ENCODE measurements around the gene VSX1.

Gene VSX1

GRCh38 chr20:25039697-25040437, 42.1 kb downstream of the VSX1 start:
- DNase-seq, result no peak
- peaks cover 37% of the 10 kb centered on the region for H3K4me1 ChIP-seq (ENCODE audit: control insufficient read depth, insufficient read depth, low read length, poor library complexity, severe bottlenecking)
- H3K9me3 ChIP-seq (ENCODE audit: control insufficient read depth, low read length), result no peaks in the 10 kb centered on the region
- H3K27me3 ChIP-seq (replicated peaks; ENCODE audit: control insufficient read depth, insufficient read depth, low read length, poor library complexity, severe bottlenecking), result no peaks in the 10 kb centered on the region
- no peak overlapping the region for H3K4me3 ChIP-seq (ENCODE audit: insufficient read depth, low read depth, low read length, poor library complexity, severe bottlenecking)
- no peak overlapping the region for H3K27ac ChIP-seq (ENCODE audit: insufficient read depth, low read length, poor library complexity, severe bottlenecking)
- H3K36me3 ChIP-seq (ENCODE audit: control insufficient read depth, insufficient read depth, low read length), result no peaks in the 10 kb centered on the region

GRCh38 chr20:25038591-25039015, 43.3 kb downstream of the VSX1 start:
- Histone ChIP-seq H3K27ac (ENCODE audit: insufficient read depth, low read length, poor library complexity, severe bottlenecking) (no peak overlapping the region), H3K27me3 (replicated peaks; ENCODE audit: control insufficient read depth, insufficient read depth, low read length, poor library complexity, severe bottlenecking) (no peaks in the 10 kb centered on the region), H3K36me3 (ENCODE audit: control insufficient read depth, insufficient read depth, low read length) (no peaks in the 10 kb centered on the region), H3K4me3 (ENCODE audit: insufficient read depth, low read depth, low read length, poor library complexity, severe bottlenecking) (no peak overlapping the region), H3K4me1 (ENCODE audit: control insufficient read depth, insufficient read depth, low read length, poor library complexity, severe bottlenecking) (peaks cover 37% of the 10 kb centered on the region), H3K9me3 (ENCODE audit: control insufficient read depth, low read length) (no peaks in the 10 kb centered on the region)
- DNase-seq, result no peak

- H3K9me3 ChIP-seq (ENCODE audit: control insufficient read depth, low read length), result no peaks in the 10 kb centered on the region
- no peak overlapping the region for H3K27ac ChIP-seq (ENCODE audit: insufficient read depth, low read length, poor library complexity, severe bottlenecking)
- DNase-seq, result no peak
- no peaks in the 10 kb centered on the region for H3K27me3 ChIP-seq (replicated peaks; ENCODE audit: control insufficient read depth, insufficient read depth, low read length, poor library complexity, severe bottlenecking)
- no peaks in the 10 kb centered on the region for H3K36me3 ChIP-seq (ENCODE audit: control insufficient read depth, insufficient read depth, low read length)
- peaks cover 33% of the 10 kb centered on the region for H3K4me1 ChIP-seq (ENCODE audit: control insufficient read depth, insufficient read depth, low read length, poor library complexity, severe bottlenecking)
- H3K4me3 ChIP-seq (ENCODE audit: insufficient read depth, low read depth, low read length, poor library complexity, severe bottlenecking), result no peak overlapping the region
Measured at GRCh38 chr20:25038103-25038410, 43.9 kb downstream of the VSX1 start.

GRCh38 chr20:25037288-25038102, 44.4 kb downstream of the VSX1 start:
- Histone ChIP-seq H3K9me3 (ENCODE audit: control insufficient read depth, low read length) (no peaks in the 10 kb centered on the region), H3K27ac (ENCODE audit: insufficient read depth, low read length, poor library complexity, severe bottlenecking) (no peak overlapping the region), H3K36me3 (ENCODE audit: control insufficient read depth, insufficient read depth, low read length) (no peaks in the 10 kb centered on the region), H3K27me3 (replicated peaks; ENCODE audit: control insufficient read depth, insufficient read depth, low read length, poor library complexity, severe bottlenecking) (no peaks in the 10 kb centered on the region), H3K4me1 (ENCODE audit: control insufficient read depth, insufficient read depth, low read length, poor library complexity, severe bottlenecking) (peaks cover 28% of the 10 kb centered on the region), H3K4me3 (ENCODE audit: insufficient read depth, low read depth, low read length, poor library complexity, severe bottlenecking) (no peak overlapping the region)
- DNase-seq, result no peak

GRCh38 chr20:25036331-25036936, 45.5 kb downstream of the VSX1 start:
- H3K27ac ChIP-seq (ENCODE audit: insufficient read depth, low read length, poor library complexity, severe bottlenecking), result no peak overlapping the region
- no peaks in the 10 kb centered on the region for H3K9me3 ChIP-seq (ENCODE audit: control insufficient read depth, low read length)
- peaks cover 17% of the 10 kb centered on the region for H3K4me1 ChIP-seq (ENCODE audit: control insufficient read depth, insufficient read depth, low read length, poor library complexity, severe bottlenecking)
- no peaks in the 10 kb centered on the region for H3K36me3 ChIP-seq (ENCODE audit: control insufficient read depth, insufficient read depth, low read length)
- no peak for DNase-seq
- no peaks in the 10 kb centered on the region for H3K27me3 ChIP-seq (replicated peaks; ENCODE audit: control insufficient read depth, insufficient read depth, low read length, poor library complexity, severe bottlenecking)
- H3K4me3 ChIP-seq (ENCODE audit: insufficient read depth, low read depth, low read length, poor library complexity, severe bottlenecking), result no peak overlapping the region

GRCh38 chr20:25035921-25036320, 46.0 kb downstream of the VSX1 start:
- H3K27ac ChIP-seq (ENCODE audit: insufficient read depth, low read length, poor library complexity, severe bottlenecking), result no peak overlapping the region
- H3K4me1 ChIP-seq (ENCODE audit: control insufficient read depth, insufficient read depth, low read length, poor library complexity, severe bottlenecking), result peaks cover 14% of the 10 kb centered on the region
- no peaks in the 10 kb centered on the region for H3K9me3 ChIP-seq (ENCODE audit: control insufficient read depth, low read length)
- no peaks in the 10 kb centered on the region for H3K27me3 ChIP-seq (replicated peaks; ENCODE audit: control insufficient read depth, insufficient read depth, low read length, poor library complexity, severe bottlenecking)
- H3K36me3 ChIP-seq (ENCODE audit: control insufficient read depth, insufficient read depth, low read length), result no peaks in the 10 kb centered on the region
- H3K4me3 ChIP-seq (ENCODE audit: insufficient read depth, low read depth, low read length, poor library complexity, severe bottlenecking), result no peak overlapping the region
- no peak for DNase-seq

GRCh38 chr20:25033924-25034300, 48.0 kb downstream of the VSX1 start:
- Histone ChIP-seq H3K36me3 (ENCODE audit: control insufficient read depth, insufficient read depth, low read length) (peaks cover 8% of the 10 kb centered on the region), H3K27ac (ENCODE audit: insufficient read depth, low read length, poor library complexity, severe bottlenecking) (no peak overlapping the region), H3K4me3 (ENCODE audit: insufficient read depth, low read depth, low read length, poor library complexity, severe bottlenecking) (no peak overlapping the region), H3K27me3 (replicated peaks; ENCODE audit: control insufficient read depth, insufficient read depth, low read length, poor library complexity, severe bottlenecking) (no peaks in the 10 kb centered on the region), H3K9me3 (ENCODE audit: control insufficient read depth, low read length) (no peaks in the 10 kb centered on the region), H3K4me1 (ENCODE audit: control insufficient read depth, insufficient read depth, low read length, poor library complexity, severe bottlenecking) (peaks cover 14% of the 10 kb centered on the region)
- DNase-seq, result no peak

- Histone ChIP-seq H3K36me3 (ENCODE audit: control insufficient read depth, insufficient read depth, low read length) (peaks cover 9% of the 10 kb centered on the region), H3K9me3 (ENCODE audit: control insufficient read depth, low read length) (no peaks in the 10 kb centered on the region), H3K4me3 (ENCODE audit: insufficient read depth, low read depth, low read length, poor library complexity, severe bottlenecking) (no peak overlapping the region), H3K27ac (ENCODE audit: insufficient read depth, low read length, poor library complexity, severe bottlenecking) (no peak overlapping the region), H3K27me3 (replicated peaks; ENCODE audit: control insufficient read depth, insufficient read depth, low read length, poor library complexity, severe bottlenecking) (no peaks in the 10 kb centered on the region), H3K4me1 (ENCODE audit: control insufficient read depth, insufficient read depth, low read length, poor library complexity, severe bottlenecking) (peaks cover 14% of the 10 kb centered on the region)
- no peak for DNase-seq
Measured at GRCh38 chr20:25033265-25033923, 48.5 kb downstream of the VSX1 start.

GRCh38 chr20:25032478-25033264, 49.3 kb downstream of the VSX1 start:
- Histone ChIP-seq H3K9me3 (ENCODE audit: control insufficient read depth, low read length) (no peaks in the 10 kb centered on the region), H3K4me3 (ENCODE audit: insufficient read depth, low read depth, low read length, poor library complexity, severe bottlenecking) (no peak overlapping the region), H3K27me3 (replicated peaks; ENCODE audit: control insufficient read depth, insufficient read depth, low read length, poor library complexity, severe bottlenecking) (no peaks in the 10 kb centered on the region), H3K36me3 (ENCODE audit: control insufficient read depth, insufficient read depth, low read length) (peaks cover 12% of the 10 kb centered on the region), H3K4me1 (ENCODE audit: control insufficient read depth, insufficient read depth, low read length, poor library complexity, severe bottlenecking) (peaks cover 12% of the 10 kb centered on the region), H3K27ac (ENCODE audit: insufficient read depth, low read length, poor library complexity, severe bottlenecking) (no peak overlapping the region)
- DNase-seq, result no peak
